T-cell (primary cell): ENCODE data around the gene EWSR1. TPM values are rescaled to one million over a fixed set of nuclear protein-coding genes. Genes with fewer than 3 reads are reported as not detected.

Experiments
- ATAC-seq, 4 experiments: fragments of 200-7000 bp in 3 of 4; fragments of 150-1000 bp in 1 of 4; cut with Tn5 transposase; replicated peaks in 1 of 4; 1 replicate in 3 of 4; 2 replicates in 1 of 4; pipeline ENCODE4 v1.10.0; 2021; ENCODE audit warnings: moderate library complexity in 3 of 4, mild to moderate bottlenecking in 2 of 4, moderate number of reproducible peaks in 1 of 4
- CTCF ChIA-PET, 2 donors: fragments of 300-600 bp; sonication (Branson Sonifier 250); formaldehyde crosslinking; loops; one replicate each; lab custom pipeline; 2022; ENCODE audit warnings: antibody characterized with exemption in 2 of 2; lab: Charles Lee
- POLR2A ChIA-PET, 2 donors: fragments of 300-600 bp; sonication (Branson Sonifier 250); formaldehyde crosslinking; loops; one replicate each; lab custom pipeline; 2022; ENCODE audit warnings: antibody characterized with exemption in 2 of 2; lab: Charles Lee
- DNase-seq, 35 experiments: peaks; one replicate each; pipeline versions ENCODE4 v3.0.0 to v3.0.0-alpha.2; 2013 to 2023
- H3K27ac ChIP-seq: one replicate; pipeline ENCODE4 v1.5.1; 2013; ENCODE audit warnings: low read length
- H3K27me3 ChIP-seq, 2 experiments: replicated peaks in 1 of 2; 1 replicate in 1 of 2; 2 replicates in 1 of 2; pipeline versions ENCODE4 v1.6.1 to v1.7.0; 2013; ENCODE audit warnings: low read length in 1 of 2, mixed read lengths in 1 of 2; ENCODE audit not compliant: control insufficient read depth in 2 of 2, insufficient read depth in 2 of 2; ENCODE audit errors: extremely low read depth in 1 of 2
- H3K36me3 ChIP-seq, 2 donors: 1 replicate in 1 of 2; 2 replicates in 1 of 2; pipeline versions ENCODE4 v1.6.1 to v1.7.0; 2013; ENCODE audit warnings: low read length in 1 of 2; ENCODE audit not compliant: control insufficient read depth in 2 of 2, insufficient read depth in 1 of 2; ENCODE audit errors: extremely low read depth in 1 of 2
- H3K4me1 ChIP-seq, 2 experiments: 1 replicate in 1 of 2; 2 replicates in 1 of 2; pipeline versions ENCODE4 v1.6.1 to v1.7.0; 2013; ENCODE audit warnings: low read length in 2 of 2, mixed read lengths in 1 of 2; ENCODE audit not compliant: insufficient read depth in 2 of 2, control insufficient read depth in 1 of 2; ENCODE audit errors: extremely low read depth in 1 of 2
- H3K4me3 ChIP-seq, 2 donors: 1 replicate in 1 of 2; 2 replicates in 1 of 2; pipeline versions ENCODE4 v1.5.1 to v1.7.0; 2013; ENCODE audit warnings: mild to moderate bottlenecking in 2 of 2, low read length in 1 of 2, moderate library complexity in 1 of 2; ENCODE audit not compliant: control insufficient read depth in 1 of 2; ENCODE audit errors: extremely low read depth in 1 of 2
- H3K9me3 ChIP-seq: 2 replicates; pipeline ENCODE4 v1.7.0; 2013
- H3K27ac Mint-ChIP-seq, 2 donors: one replicate each; pipeline ENCODE4 v1.8.0; 2020 to 2021; ENCODE audit warnings: mild to moderate bottlenecking in 2 of 2, mixed read lengths in 2 of 2
- H3K27me3 Mint-ChIP-seq, 2 donors: one replicate each; pipeline ENCODE4 v1.8.0; 2021 to 2022; ENCODE audit warnings: mixed read lengths in 2 of 2
- H3K36me3 Mint-ChIP-seq: one replicate; pipeline ENCODE4 v1.8.0; 2021; ENCODE audit warnings: mixed read lengths
- H3K4me1 Mint-ChIP-seq, 3 donors: one replicate each; pipeline ENCODE4 v1.8.0; 2020 to 2022; ENCODE audit warnings: mixed read lengths in 3 of 3, mild to moderate bottlenecking in 1 of 3
- H3K4me3 Mint-ChIP-seq, 3 donors: one replicate each; pipeline ENCODE4 v1.8.0; 2020 to 2022; ENCODE audit warnings: mild to moderate bottlenecking in 3 of 3, mixed read lengths in 3 of 3, moderate library complexity in 3 of 3
- H3K9me3 Mint-ChIP-seq, 3 donors: one replicate each; pipeline ENCODE4 v1.8.0; 2020 to 2022; ENCODE audit warnings: mixed read lengths in 3 of 3
- WGBS: methylation state at CpG from one replicate; pipeline ENCODE4 v1.1.5; 2013; ENCODE audit warnings: missing lambda C conversion rate; ENCODE audit not compliant: insufficient coverage; 5-methylcytosine and 5-hydroxymethylcytosine counted together
- total RNA-seq, 35 experiments: library from RNA in 6 of 35; stranded (reverse) in 6 of 35; fragments of 120-200 nt in 1 of 35; gene quantifications; one replicate each; pipeline versions ENCODE4 v1.2.1 to v1.2.4 and lab custom pipeline; 2013 to 2026

Gene EWSR1
- total RNA-seq, 5 donors from 2014 or later (not counting 1 experiment from before 2014, with no cell fraction given), result 254 to 308 (median 260) TPM

DNA sequence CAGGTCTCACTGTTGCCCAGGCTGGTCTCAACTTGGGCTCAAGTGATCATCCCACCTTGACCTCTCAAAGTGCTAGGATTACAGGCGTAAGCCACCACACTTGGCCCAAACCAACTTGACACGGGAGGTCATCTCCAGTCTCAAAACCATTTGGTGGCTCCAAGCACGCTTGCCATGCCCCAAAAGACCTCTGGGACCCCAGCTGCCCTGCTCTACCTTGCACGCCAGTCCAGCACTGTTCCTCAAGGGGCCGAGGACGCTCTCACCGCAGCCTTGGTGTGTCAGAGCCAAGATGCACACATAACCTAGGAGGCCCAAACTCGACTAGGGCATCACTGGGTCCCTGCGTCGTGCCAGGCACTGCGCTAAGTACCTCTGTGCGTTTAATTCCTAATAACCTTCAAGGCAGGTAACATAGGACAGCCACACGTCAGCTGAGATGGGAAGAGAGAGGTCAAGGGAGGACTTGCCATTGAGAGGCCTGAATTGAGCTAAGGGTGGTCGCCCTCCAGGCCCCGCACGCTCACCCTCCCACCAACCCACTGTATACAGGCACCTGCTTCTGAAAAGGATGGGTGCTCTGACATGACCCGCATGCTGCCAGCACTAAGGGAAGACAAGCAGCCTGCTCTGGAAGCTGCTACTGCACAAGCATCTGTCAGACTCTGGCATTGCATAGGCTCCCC, 33.8 kb downstream of the EWSR1 start:
- Mint-ChIP-seq H3K4me1 (peaks cover 0 to 11% (median 2%) of the 10 kb centered on the region in 3 donors), H3K36me3 (peaks cover 33% of the 10 kb centered on the region), H3K4me3 (no peak overlapping the region), H3K27ac (peak overlapping the region in 1 of 2 donors; percentile 9), H3K9me3 (no peaks in the 10 kb centered on the region), H3K27me3 (peaks cover 14% of the 10 kb centered on the region in 2 donors)
- POLR2A ChIA-PET, result no interaction called here
- Histone ChIP-seq H3K4me1 (peaks cover 0 to 12% of the 10 kb centered on the region in 2 experiments), H3K9me3 (no peaks in the 10 kb centered on the region), H3K27me3 (peaks cover 0 to 26% of the 10 kb centered on the region in 2 experiments), H3K36me3 (peaks cover 9 to 38% of the 10 kb centered on the region in 2 donors), H3K4me3 (no peak overlapping the region), H3K27ac (no peak overlapping the region)
- ATAC-seq (no peak), DNase-seq (no peak)
- 98% methylated on average over 9 of the region's 17 CpGs for WGBS
- CTCF ChIA-PET, result no interaction called here

DNA sequence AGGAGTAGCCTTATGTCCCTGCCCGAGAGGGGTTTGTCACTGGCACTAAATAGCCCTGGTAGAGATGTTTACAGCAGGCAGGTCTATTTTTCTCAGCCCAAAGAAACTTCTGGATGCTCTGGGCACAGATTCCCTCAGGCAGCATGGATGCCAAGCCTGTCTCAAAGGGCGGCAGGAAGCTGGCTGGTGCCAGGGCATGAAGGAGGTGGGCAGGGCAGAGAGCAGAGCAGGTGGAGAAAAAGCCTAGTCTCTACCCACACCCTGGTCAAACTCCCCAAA, 34.3 kb downstream of the EWSR1 start:
- no peak overlapping the region for H3K4me3 Mint-ChIP-seq
- ChIA-PET CTCF (no interaction called here), POLR2A (no interaction called here)
- DNase-seq, result no peak
- Histone ChIP-seq H3K27ac (no peak overlapping the region), H3K27me3 (peaks cover 0 to 28% of the 10 kb centered on the region in 2 experiments), H3K4me1 (peaks cover 0 to 15% of the 10 kb centered on the region in 2 experiments), H3K36me3 (peaks cover 9 to 33% of the 10 kb centered on the region in 2 donors), H3K4me3 (no peak overlapping the region), H3K9me3 (no peaks in the 10 kb centered on the region)
- no peak for ATAC-seq
- peaks cover 29% of the 10 kb centered on the region for H3K36me3 Mint-ChIP-seq
- no peaks in the 10 kb centered on the region for H3K9me3 Mint-ChIP-seq
- H3K27me3 Mint-ChIP-seq, result peaks cover 14 to 15% of the 10 kb centered on the region in 2 donors
- WGBS, result 100% methylated on average over 1 of the region's 2 CpGs
- H3K4me1 Mint-ChIP-seq, result peaks cover under 1 to 12% (median 2%) of the 10 kb centered on the region in 3 donors
- no peak overlapping the region for H3K27ac Mint-ChIP-seq

DNA sequence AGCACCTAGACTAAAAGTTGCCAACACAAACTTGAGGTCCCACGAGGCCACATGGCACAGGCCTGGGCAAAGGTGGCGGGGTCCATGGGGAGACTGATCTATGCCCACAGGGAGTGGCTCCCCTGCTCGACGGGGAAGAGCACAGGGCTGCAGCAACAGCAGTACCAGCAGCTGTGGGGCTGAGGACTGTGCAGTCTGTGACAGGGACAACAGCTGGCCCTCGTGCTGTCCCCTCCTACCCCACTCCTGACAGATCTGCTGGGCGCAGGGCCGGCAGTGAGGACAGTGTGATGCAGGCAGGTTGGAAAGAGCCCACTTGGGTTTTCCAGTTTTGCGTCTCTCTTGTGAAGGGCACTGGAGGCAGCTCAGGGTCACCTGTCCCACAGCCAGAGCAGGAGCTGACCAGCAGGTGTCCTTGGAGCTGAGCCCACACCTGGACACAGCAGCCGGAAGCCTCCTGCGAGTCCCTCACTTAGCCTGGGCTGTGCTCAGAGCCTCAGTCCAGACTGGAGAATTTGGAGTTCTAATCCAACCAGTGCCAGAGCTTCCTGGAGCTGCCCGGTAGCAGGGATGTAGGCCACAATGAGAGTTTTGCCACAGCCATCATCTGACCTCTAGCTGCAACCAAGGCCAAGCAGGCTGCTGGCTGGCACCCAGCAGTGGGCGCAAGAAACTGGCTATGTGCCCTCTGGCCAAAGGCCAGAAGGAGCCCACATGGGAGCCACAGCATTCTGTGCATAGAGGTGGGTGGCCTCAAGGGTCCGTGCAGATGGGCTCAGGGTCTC, 34.8 kb downstream of the EWSR1 start:
- no peak overlapping the region for H3K27ac ChIP-seq
- peaks cover 5 to 28% of the 10 kb centered on the region in 2 donors for H3K36me3 ChIP-seq
- Mint-ChIP-seq H3K27me3 (peaks cover 14 to 19% of the 10 kb centered on the region in 2 donors), H3K27ac (no peak overlapping the region), H3K4me1 (peaks cover 2 to 16% (median 4%) of the 10 kb centered on the region in 3 donors), H3K4me3 (no peak overlapping the region), H3K9me3 (no peaks in the 10 kb centered on the region), H3K36me3 (peaks cover 23% of the 10 kb centered on the region)
- DNase-seq (no peak), ATAC-seq (peak in 1 of 4 experiments; percentile 9)
- H3K9me3 ChIP-seq, result no peaks in the 10 kb centered on the region
- 82% methylated on average over 11 of the region's 13 CpGs for whole genome bisulfite sequencing
- POLR2A ChIA-PET, result interaction anchor here in 1 of 2 donors (0.5 kb wide), 1 partner anchor 26 kb away, joined by 3 read pairs; no protein-coding TSS in a partner anchor
- peaks cover 0 to 33% of the 10 kb centered on the region in 2 experiments for H3K27me3 ChIP-seq
- CTCF ChIA-PET, result no interaction called here
- no peak overlapping the region for H3K4me3 ChIP-seq
- H3K4me1 ChIP-seq, result peaks cover 0 to 19% of the 10 kb centered on the region in 2 experiments

DNA sequence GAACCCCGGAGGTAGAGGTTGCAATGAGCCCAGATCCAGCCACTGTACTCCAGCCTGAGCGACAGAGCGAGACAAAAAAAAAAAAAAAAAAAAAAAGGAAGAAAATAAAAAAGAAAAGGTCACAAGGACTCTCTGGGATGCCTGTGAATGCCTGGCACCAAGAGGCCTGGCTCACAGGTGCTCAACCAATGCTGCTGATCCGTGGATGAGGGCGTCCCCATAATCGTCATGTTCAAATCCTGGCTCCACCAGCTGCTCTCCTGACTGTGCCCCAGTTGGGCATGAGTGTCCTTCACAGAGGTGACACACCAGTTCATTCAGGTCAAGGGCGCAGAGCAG, 37.7 kb downstream of the EWSR1 start:
- no peak overlapping the region for H3K27ac Mint-ChIP-seq

DNA sequence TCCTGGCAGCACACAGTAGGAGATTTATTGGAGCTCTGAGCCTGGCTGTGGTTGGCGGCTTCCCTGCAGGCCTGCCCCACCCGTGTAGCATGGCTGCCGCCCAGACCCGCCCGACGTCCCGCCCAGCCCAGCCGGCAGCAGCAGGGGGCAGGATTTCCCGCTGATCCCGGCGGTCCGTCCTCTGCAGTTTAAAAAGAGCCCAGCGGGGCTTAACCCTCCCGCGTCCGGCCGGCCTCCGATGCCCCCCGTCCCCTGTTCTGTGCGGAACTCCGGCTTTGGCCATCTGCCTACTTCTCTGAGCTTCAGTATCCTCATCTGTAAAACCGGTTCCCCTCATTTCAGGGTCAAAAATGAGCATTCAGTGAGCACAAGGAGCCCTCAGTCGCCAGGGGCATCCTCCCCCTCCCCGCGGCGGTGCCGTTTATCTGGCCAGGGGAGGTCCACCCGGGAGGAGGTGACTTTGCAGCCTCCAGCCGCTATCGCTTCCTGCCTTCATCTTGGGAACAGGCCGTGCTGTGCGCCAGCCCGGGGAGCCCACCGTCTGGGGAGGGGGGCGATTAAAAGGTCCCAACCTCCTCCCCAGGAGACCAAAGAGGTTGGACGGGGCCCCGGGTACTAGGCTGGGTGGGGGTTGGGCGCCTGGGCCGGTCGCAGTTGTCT, 38.2 kb downstream of the EWSR1 start, which contains the start of gene GAS2L1:
Gene GAS2L1, plus strand, starts transcription at position 476 of the 660 bp plus-strand sequence. CDS start 1,456 bp downstream, outside the sequence.
- H3K9me3 ChIP-seq, result no peaks in the 10 kb centered on the region
- peaks cover 0 to 49% of the 10 kb centered on the region in 2 experiments for H3K27me3 ChIP-seq
- H3K4me1 Mint-ChIP-seq, result peaks cover 4 to 25% (median 10%) of the 10 kb centered on the region in 3 donors
- H3K36me3 Mint-ChIP-seq, result no peaks in the 10 kb centered on the region
- H3K4me3 Mint-ChIP-seq, result peak within 1 kb of the TSS; percentile 70 to 83 (median 79)
- WGBS, result 1% methylated on average over 30 of the region's 40 CpGs
- DNase-seq (peak in 13 of 35 experiments; percentile 15 to 53 (median 36)), ATAC-seq (peak; percentile 25 to 52 (median 50))
- no peak within 1 kb of the TSS for H3K27ac Mint-ChIP-seq
- peaks cover 0 to 42% of the 10 kb centered on the region in 2 experiments for H3K4me1 ChIP-seq
- H3K27me3 Mint-ChIP-seq, result peaks cover 14 to 28% of the 10 kb centered on the region in 2 donors
- H3K36me3 ChIP-seq, result peaks cover 0 to 2% of the 10 kb centered on the region in 2 donors
- CTCF ChIA-PET, result no interaction called here
- no peak within 1 kb of the TSS for H3K27ac ChIP-seq
- POLR2A ChIA-PET, result no interaction called here
- H3K4me3 ChIP-seq, result peak within 1 kb of the TSS; percentile 65 to 82
- H3K9me3 Mint-ChIP-seq, result no peaks in the 10 kb centered on the region

More for the DNA sequence above, 37.7 kb downstream of the EWSR1 start:
- no peaks in the 10 kb centered on the region for H3K9me3 Mint-ChIP-seq
- ATAC-seq (peak in 1 of 4 experiments; percentile 2), DNase-seq (no peak)
- Histone ChIP-seq H3K4me3 (peak overlapping the region; percentile 65 to 82), H3K36me3 (peaks cover 0 to 5% of the 10 kb centered on the region in 2 donors), H3K27me3 (peaks cover 0 to 44% of the 10 kb centered on the region in 2 experiments), H3K27ac (no peak overlapping the region), H3K4me1 (peaks cover 0 to 37% of the 10 kb centered on the region in 2 experiments), H3K9me3 (no peaks in the 10 kb centered on the region)
- ChIA-PET CTCF (interaction anchor here in 1 of 2 donors (0.7 kb wide), 1 partner anchor 706 kb away, joined by 4 read pairs; no protein-coding TSS in a partner anchor), POLR2A (interaction anchor here in 1 of 2 donors (0.6 kb wide), 2 partner anchors 10 to 28 kb away, joined by 5 read pairs; no protein-coding TSS in a partner anchor)
- H3K4me3 Mint-ChIP-seq, result peak overlapping the region; percentile 70 to 83 (median 73)
- peaks cover 5% of the 10 kb centered on the region for H3K36me3 Mint-ChIP-seq
- peaks cover 14 to 28% of the 10 kb centered on the region in 2 donors for H3K27me3 Mint-ChIP-seq
- H3K4me1 Mint-ChIP-seq, result peaks cover 4 to 27% (median 8%) of the 10 kb centered on the region in 3 donors
- 56% methylated on average over 7 of the region's 7 CpGs for WGBS
